GM12878 (cell line): ENCODE data around the gene THADA.

Experiments
- SPI1 ChIP-seq: IDR thresholded peaks from 2 replicates; pipeline ENCODE4 v1.6.1; 2011; ENCODE audit warnings: low read depth, mild to moderate bottlenecking, low read length, moderate library complexity, borderline replicate concordance; ENCODE audit not compliant: insufficient read depth
- TF ChIP-seq, protein P1 (sequence below): IDR thresholded peaks from 2 replicates; pipeline ENCODE4 v1.6.1; 2011; ENCODE audit warnings: borderline replicate concordance, low read depth, mild to moderate bottlenecking, moderate library complexity, mixed read lengths, low read length; ENCODE audit not compliant: insufficient read depth; ENCODE audit errors: extremely low read length

- TF ChIP-seq, protein P1, sequence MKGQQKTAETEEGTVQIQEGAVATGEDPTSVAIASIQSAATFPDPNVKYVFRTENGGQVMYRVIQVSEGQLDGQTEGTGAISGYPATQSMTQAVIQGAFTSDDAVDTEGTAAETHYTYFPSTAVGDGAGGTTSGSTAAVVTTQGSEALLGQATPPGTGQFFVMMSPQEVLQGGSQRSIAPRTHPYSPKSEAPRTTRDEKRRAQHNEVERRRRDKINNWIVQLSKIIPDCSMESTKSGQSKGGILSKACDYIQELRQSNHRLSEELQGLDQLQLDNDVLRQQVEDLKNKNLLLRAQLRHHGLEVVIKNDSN = no peak
- TF ChIP-seq SPI1 = no peak
These were observed 303.5 kb downstream of the THADA start for GRCh38 chr2:43292297-43292696.
